GM20000 (cell line): ENCODE data around the gene LRIF1.
"Not testable (repeated sequence)": the region's sequence is repeated elsewhere in the genome, so short reads cannot be mapped to it uniquely, and the experiment has no call there.

Experiments
- DNase-seq: peaks from one replicate; pipeline ENCODE4 v3.0.0; 2012; ENCODE audit warnings: low spot score
- TF ChIP-seq, protein P1 (sequence below): IDR thresholded peaks from 2 replicates; pipeline ENCODE4 v1.5.1; 2012; ENCODE audit warnings: mild to moderate bottlenecking, control low read depth; ENCODE audit errors: extremely low read depth, missing control alignments

The LRIF1 gene

DNA sequence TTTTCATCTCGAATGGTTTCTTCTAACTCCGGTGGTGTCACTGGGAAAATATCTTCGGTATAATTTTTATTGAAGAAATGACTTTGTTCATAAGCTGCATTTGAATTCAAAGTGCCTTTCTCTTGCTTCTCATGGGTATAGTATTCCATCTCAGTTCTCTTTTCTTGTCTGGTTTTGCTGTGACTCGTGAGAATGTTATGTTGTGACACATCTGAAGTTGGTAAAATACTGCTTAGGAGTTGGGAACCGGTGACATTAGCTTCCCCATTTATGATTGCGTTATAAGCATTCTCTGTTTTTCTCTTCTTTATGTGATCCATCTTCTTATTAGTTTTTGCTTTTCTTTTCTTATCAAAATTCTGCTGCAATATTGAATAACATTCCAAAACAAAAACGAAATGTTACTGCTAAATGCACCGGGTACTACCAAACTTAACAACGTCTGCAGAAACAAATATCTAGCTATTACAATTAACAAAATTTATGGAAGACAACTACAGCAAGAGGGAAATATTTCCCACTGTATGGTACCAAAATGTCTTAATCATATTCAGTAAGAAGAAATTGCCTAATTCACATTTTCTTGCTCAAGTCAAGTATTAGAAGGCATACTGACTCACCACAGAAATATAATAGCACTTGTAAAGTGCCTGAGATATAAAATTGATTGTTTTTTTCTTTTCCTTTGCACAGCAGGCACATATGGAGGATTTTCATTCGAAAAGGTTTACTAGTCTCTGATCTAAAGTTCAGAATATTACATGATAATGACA is 15.5 kb downstream of the LRIF1 start:
- TF ChIP-seq, protein P1, sequence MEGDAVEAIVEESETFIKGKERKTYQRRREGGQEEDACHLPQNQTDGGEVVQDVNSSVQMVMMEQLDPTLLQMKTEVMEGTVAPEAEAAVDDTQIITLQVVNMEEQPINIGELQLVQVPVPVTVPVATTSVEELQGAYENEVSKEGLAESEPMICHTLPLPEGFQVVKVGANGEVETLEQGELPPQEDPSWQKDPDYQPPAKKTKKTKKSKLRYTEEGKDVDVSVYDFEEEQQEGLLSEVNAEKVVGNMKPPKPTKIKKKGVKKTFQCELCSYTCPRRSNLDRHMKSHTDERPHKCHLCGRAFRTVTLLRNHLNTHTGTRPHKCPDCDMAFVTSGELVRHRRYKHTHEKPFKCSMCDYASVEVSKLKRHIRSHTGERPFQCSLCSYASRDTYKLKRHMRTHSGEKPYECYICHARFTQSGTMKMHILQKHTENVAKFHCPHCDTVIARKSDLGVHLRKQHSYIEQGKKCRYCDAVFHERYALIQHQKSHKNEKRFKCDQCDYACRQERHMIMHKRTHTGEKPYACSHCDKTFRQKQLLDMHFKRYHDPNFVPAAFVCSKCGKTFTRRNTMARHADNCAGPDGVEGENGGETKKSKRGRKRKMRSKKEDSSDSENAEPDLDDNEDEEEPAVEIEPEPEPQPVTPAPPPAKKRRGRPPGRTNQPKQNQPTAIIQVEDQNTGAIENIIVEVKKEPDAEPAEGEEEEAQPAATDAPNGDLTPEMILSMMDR, result no peak
- DNase-seq, result no peak

DNA sequence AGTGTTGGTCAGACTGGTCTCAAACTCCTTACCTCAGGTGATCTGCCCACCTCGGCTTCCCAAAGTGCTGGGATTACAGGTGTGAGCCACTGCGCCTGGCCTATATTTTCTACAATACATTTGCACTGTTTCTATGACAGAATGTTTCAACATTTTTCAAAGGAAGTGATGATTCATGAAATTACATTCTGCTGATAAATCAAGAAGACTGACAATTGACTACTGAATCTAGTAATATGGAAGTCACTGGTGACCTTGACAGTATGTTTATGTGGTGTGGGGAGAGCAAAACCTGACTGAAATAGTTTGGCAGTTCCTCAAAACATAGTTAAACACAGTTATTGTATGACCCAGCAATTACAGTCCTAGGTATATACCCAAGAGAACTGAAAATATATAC is 18.1 kb downstream of the LRIF1 start:
- TF ChIP-seq, protein P1, result no peak
- DNase-seq, result no peak

DNA sequence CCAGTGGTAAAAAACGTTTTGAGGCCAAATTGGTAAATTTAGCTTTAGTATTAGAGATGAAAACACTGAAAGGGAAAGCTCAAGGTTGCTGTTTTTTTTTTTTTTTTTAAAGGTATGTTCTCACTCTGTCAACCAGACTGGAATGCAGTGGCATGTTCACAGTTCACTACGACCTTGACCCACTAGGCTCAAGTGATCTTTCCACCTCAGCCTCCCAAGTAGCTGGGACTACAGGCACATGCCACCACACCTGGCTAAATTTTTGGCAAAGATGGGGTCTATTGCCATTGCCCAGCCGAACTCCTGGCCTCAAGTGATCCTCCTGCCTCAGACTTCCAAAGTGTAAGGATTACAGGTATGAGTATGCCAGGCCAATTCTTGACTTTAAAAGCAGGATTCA is 18.9 kb downstream of the LRIF1 start:
- TF ChIP-seq, protein P1, result no peak
- DNase-seq, result no peak

DNA sequence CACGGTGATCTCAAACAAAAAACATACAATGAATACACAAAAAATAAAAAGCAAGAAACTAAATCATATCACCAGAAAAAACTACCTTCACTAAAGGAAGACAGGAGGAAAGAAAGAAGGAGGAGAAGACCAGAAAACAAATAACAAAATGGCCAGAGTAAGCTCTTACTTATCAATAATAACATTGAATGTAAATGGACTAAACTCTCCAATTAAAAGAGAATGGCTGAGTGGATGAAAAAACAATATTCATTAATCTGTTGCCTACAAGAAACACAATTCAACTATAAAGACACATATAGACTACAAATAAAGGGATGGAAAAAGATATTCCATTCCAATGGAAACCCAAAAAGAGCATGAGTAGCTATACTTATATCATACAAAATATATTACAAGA is 27.2 kb downstream of the LRIF1 start:
- DNase-seq, result no peak
- TF ChIP-seq, protein P1, result no peak

DNA sequence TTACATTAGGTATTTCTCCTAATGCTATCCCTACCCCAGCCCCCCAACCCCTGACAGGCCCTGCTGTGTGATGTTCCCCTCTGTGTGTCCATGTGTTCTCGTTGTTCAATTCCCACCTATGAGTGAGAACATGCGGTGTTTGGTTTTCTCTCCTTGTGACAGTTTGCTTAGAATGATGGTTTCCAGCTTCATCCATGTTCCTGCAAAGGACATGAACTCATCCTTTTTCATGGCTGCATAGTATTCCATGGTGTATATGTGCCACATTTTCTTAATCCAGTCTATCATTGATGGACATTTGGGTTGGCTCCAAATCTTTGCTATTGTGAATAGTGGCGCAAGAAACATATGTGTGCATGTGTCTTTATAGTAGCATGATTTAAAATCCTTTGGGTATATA is 32.6 kb downstream of the LRIF1 start:
- not testable (repeated sequence) for DNase-seq

DNA sequence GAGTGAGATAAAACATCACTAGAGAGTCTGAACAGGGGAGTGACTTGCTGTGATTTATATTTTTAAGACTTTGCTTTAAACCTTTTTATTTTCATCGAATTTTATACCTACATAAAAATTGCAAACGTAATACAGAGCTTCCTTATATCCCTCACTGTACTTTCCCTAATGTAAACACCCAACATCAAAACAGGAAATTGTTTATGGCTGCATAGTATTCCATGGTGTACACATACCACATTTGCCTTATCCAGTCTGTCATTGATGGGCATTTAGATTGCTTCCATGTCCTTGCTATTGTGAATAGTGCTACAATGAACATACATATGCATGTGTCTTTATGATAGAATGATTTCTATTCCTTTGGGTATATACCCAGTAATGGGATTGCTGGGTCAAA is 34.8 kb downstream of the LRIF1 start:
- no peak for DNase-seq
- TF ChIP-seq, protein P1, result no peak

DNA sequence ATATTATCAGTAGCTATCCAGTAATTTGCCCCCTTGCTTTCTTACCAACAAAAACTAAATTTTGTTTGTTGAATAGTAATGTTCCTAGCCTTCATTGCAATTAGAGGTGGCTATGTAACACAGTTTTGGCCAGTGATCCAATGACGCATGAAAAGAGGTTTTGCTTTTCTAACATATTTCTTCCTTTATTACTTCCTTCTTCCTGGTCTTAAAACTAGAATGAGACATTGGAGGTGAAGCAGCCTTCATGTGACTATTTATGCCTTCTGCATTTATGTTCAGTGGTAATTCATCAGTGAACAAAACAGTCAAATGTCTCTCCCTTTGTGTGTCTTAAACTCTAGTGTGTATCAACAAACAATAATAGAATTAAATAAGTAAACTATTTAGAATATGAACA is 35.5 kb downstream of the LRIF1 start:
- DNase-seq, result no peak
- TF ChIP-seq, protein P1, result no peak

DNA sequence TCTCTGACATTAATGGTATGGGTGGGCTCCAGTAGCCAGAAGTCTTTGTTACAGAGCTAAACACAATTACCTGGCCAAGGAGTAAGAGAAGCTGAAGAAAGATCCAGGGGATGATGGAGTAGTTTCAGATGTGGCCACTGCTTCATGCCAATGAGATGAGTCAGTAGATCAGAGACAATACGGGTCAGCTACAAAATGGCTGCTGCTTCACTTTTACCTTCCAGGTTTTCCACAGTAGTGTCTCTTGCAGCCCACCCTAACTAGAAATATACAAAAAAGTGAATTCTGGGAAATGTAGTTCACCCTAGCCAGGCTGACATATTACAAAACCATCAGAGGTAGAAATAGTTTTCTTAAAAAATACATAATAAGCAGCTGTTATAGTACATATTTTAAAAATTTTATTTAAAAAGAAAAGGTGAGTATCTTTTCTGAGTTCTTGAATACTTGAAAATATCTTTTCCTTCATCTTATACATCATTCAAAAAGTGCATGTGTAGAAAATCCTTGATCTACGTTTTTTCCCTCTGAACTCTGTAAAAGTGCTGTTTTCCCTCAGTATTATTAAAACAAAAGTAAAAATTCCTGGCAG is 36.1 kb downstream of the LRIF1 start:
- DNase-seq, result no peak
- TF ChIP-seq, protein P1, result no peak
